HL-60 (cell line): ENCODE data around the gene PARVA.

ENCODE experiments used
- DNase-seq, 2 experiments: peaks; one replicate each; pipeline ENCODE4 v3.0.0-alpha.2; 2010 to 2020; ENCODE audit warnings: low read depth in 1 of 2, low spot score in 1 of 2
- H3K27ac ChIP-seq: fragments of 250-450 bp; sonication (Bioruptor Pico); replicated peaks from 2 replicates; pipeline ENCODE4 v1.5.1; 2020; ENCODE audit warnings: mild to moderate bottlenecking, moderate library complexity
- H3K27me3 ChIP-seq: fragments of 250-450 bp; sonication (Bioruptor Pico); 2 replicates; pipeline ENCODE4 v1.5.1; 2021; ENCODE audit warnings: mild to moderate bottlenecking, moderate library complexity; ENCODE audit not compliant: insufficient read depth, poor library complexity, severe bottlenecking
- H3K4me3 ChIP-seq: replicated peaks from 2 replicates; pipeline ENCODE4 v1.5.1; 2011; ENCODE audit warnings: mild to moderate bottlenecking, control low read depth, low read length; ENCODE audit not compliant: insufficient read depth
- GABPA ChIP-seq: IDR thresholded peaks from 2 replicates; pipeline ENCODE4 v1.6.1; 2012; ENCODE audit warnings: low read depth
- POLR2AphosphoS5 ChIP-seq: IDR thresholded peaks from 2 replicates; pipeline ENCODE4 v1.6.1; 2012; ENCODE audit warnings: low read depth
- SPI1 ChIP-seq: IDR thresholded peaks from 2 replicates; pipeline ENCODE4 v1.6.1; 2012; ENCODE audit warnings: low read depth, mild to moderate bottlenecking, borderline replicate concordance
- TF ChIP-seq, protein P1 (sequence below): IDR thresholded peaks from 2 replicates; pipeline ENCODE4 v1.6.1; 2012; ENCODE audit warnings: low read depth; ENCODE audit not compliant: insufficient replicate concordance
- TF ChIP-seq, protein P2 (sequence below): IDR thresholded peaks from one replicate; pipeline ENCODE4 v1.5.1; 2011; ENCODE audit warnings: low read length, control low read depth, inconsistent platforms; ENCODE audit not compliant: insufficient read depth

PARVA gene

DNA sequence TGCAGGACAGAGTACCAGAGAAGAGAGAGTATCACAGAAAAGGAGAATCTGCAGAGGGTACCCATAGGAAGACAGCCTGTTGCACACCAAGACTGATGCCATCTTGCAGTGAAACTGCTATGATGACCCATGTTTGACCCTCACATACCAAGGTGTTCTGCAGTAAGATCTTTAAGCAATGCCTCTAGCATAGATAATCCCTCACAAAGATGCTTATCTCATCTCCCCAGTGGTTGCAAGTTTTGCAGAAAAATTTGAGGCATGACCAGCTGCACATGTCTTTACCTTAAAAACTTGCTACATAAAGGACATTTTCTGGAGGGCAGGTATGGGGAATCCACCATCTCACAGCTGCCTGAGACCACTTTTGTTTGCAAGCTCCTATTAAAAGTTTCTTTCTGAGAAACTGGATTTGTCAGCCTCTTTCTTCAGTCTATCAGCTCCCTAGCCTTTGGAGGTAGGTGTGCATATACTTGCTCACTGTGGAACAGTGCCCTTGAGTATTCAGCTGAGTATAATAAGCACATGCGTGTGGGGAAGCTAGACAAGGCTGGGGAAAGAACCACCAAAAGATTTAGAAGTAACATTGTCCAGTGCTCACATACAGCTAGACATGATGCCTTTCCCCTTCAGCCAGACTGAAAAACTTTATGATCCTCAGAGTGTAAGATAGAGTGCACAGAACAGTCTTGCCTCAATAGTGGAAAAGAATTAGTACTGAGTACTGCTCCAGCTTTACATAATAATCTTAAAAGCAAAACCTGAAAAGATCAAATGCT, 196.5 kb downstream of the PARVA start:
- H3K27ac ChIP-seq, result no peak overlapping the region
- DNase-seq, result no peak
- no peaks in the 10 kb centered on the region for H3K27me3 ChIP-seq
- no peak overlapping the region for H3K4me3 ChIP-seq
- TF ChIP-seq GABPA (no peak), SPI1 (no peak), POLR2AphosphoS5 (no peak)
- TF ChIP-seq, protein P1, sequence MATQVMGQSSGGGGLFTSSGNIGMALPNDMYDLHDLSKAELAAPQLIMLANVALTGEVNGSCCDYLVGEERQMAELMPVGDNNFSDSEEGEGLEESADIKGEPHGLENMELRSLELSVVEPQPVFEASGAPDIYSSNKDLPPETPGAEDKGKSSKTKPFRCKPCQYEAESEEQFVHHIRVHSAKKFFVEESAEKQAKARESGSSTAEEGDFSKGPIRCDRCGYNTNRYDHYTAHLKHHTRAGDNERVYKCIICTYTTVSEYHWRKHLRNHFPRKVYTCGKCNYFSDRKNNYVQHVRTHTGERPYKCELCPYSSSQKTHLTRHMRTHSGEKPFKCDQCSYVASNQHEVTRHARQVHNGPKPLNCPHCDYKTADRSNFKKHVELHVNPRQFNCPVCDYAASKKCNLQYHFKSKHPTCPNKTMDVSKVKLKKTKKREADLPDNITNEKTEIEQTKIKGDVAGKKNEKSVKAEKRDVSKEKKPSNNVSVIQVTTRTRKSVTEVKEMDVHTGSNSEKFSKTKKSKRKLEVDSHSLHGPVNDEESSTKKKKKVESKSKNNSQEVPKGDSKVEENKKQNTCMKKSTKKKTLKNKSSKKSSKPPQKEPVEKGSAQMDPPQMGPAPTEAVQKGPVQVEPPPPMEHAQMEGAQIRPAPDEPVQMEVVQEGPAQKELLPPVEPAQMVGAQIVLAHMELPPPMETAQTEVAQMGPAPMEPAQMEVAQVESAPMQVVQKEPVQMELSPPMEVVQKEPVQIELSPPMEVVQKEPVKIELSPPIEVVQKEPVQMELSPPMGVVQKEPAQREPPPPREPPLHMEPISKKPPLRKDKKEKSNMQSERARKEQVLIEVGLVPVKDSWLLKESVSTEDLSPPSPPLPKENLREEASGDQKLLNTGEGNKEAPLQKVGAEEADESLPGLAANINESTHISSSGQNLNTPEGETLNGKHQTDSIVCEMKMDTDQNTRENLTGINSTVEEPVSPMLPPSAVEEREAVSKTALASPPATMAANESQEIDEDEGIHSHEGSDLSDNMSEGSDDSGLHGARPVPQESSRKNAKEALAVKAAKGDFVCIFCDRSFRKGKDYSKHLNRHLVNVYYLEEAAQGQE, result no peak
- TF ChIP-seq, protein P2, sequence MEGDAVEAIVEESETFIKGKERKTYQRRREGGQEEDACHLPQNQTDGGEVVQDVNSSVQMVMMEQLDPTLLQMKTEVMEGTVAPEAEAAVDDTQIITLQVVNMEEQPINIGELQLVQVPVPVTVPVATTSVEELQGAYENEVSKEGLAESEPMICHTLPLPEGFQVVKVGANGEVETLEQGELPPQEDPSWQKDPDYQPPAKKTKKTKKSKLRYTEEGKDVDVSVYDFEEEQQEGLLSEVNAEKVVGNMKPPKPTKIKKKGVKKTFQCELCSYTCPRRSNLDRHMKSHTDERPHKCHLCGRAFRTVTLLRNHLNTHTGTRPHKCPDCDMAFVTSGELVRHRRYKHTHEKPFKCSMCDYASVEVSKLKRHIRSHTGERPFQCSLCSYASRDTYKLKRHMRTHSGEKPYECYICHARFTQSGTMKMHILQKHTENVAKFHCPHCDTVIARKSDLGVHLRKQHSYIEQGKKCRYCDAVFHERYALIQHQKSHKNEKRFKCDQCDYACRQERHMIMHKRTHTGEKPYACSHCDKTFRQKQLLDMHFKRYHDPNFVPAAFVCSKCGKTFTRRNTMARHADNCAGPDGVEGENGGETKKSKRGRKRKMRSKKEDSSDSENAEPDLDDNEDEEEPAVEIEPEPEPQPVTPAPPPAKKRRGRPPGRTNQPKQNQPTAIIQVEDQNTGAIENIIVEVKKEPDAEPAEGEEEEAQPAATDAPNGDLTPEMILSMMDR, result no peak

DNA sequence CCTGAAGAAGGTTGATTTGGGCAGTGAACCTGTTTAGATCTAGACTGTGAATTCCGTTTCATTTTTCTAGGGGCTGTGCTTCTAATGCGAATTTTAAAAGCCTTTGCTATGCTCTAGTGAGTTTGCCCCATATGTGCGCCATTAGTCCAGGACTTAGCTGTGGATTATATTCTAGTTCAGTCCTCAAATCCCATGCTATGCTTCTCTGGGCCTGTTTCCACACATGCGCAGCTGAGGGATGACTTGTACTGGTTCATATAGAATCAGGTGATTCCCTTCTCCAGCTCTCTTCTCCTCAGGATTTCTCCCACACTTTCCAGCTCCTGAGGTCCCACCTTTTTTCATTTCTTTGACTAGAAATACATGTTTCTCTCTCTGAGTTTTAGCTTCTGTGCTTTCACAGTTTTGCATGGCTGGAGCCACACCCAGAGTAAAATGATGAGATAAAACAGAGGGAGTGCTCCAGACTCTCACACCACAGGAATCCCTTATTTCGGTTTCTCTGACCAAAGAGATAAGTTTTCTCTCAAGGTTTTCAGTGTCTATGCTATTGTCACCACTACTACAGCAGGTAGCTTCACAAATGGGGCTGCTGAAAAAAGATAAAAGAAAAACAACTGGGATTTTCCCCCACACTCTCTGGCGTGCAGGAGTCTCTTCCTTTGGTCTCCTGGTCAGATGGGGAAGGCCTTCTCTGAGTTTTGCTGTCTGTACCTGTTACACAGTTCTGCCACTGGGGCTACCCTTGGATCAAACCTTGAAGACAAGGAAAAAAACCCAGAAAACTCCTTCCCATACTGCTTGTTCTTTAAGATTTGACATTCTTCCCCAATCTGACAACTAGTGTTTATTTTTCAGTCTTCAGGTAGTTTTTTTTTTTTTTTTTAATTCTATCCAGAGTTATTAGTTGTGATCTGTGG, 200.6 kb downstream of the PARVA start:
- no peak for DNase-seq
- TF ChIP-seq, protein P2, result no peak
- TF ChIP-seq SPI1, result no peak
- no peak for TF ChIP-seq GABPA
- no peak for TF ChIP-seq POLR2AphosphoS5
- TF ChIP-seq, protein P1, result no peak
- Histone ChIP-seq H3K4me3 (no peak overlapping the region), H3K27me3 (no peaks in the 10 kb centered on the region), H3K27ac (no peak overlapping the region)

DNA sequence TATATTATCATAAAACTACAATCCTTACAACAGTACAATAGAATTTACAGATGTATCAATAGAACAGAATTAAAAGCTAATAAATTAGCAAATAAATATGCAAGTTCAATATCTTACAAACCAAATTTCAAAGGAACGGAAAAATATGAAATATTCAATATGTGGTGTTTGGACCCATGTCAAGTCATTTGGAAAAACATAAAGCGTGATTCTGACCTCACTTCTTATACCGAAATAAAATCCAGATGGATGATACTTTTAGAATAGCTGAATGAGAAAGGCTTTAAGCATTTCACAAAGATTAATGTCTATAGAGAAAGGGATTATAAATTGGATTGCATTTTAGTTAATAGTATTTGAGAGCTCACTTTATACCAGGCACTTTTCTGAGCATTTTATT, 204.0 kb downstream of the PARVA start:
- Histone ChIP-seq H3K4me3 (no peak overlapping the region), H3K27ac (no peak overlapping the region), H3K27me3 (no peaks in the 10 kb centered on the region)
- no peak for DNase-seq
- TF ChIP-seq GABPA (no peak), POLR2AphosphoS5 (no peak), SPI1 (no peak)
- TF ChIP-seq, protein P2, result no peak
- TF ChIP-seq, protein P1, result no peak
